Nephron (organoid): ENCODE measurements around the gene BMERB1.
"Not testable (repeated sequence)": the region's sequence is repeated elsewhere in the genome, so short reads cannot be mapped to it uniquely, and the experiment has no call there.

ENCODE experiments used
- H3K27ac Mint-ChIP-seq, 3 experiments: 2 replicates each; pipeline ENCODE4 v1.8.0; 2020; ENCODE audit warnings: mixed read lengths in 3 of 3, mild to moderate bottlenecking in 2 of 3, moderate library complexity in 1 of 3
- H3K27me3 Mint-ChIP-seq: 2 replicates; pipeline ENCODE4 v1.8.0; 2021; ENCODE audit warnings: low read depth, mild to moderate bottlenecking, moderate library complexity, mixed read lengths
- H3K36me3 Mint-ChIP-seq: 2 replicates; pipeline ENCODE4 v1.8.0; 2020; ENCODE audit warnings: low read depth, mixed read lengths
- H3K4me1 Mint-ChIP-seq: 2 replicates; pipeline ENCODE4 v1.8.0; 2020; ENCODE audit warnings: mixed read lengths
- H3K4me3 Mint-ChIP-seq, 3 experiments: 2 replicates each; pipeline ENCODE4 v1.8.0; 2020; ENCODE audit warnings: mild to moderate bottlenecking in 3 of 3, mixed read lengths in 3 of 3, moderate library complexity in 2 of 3
- H3K9me3 Mint-ChIP-seq: 2 replicates; pipeline ENCODE4 v1.8.0; 2020; ENCODE audit warnings: mixed read lengths
- CTCF ChIP-seq, 3 experiments: fragments of 200-600 bp; sonication (generic); IDR thresholded peaks; one replicate each; pipeline ENCODE4 v1.5.0; 2021; ENCODE audit warnings: antibody characterized with exemption in 3 of 3; ENCODE audit not compliant: unreplicated experiment in 3 of 3

BMERB1 gene

GRCh38 chr16:15415511-15415985 is 18.8 kb upstream of the BMERB1 start:
- peaks cover 5% of the 10 kb centered on the region for H3K4me1 Mint-ChIP-seq
- no peaks in the 10 kb centered on the region for H3K36me3 Mint-ChIP-seq
- no peak overlapping the region for H3K4me3 Mint-ChIP-seq
- TF ChIP-seq CTCF (IDR thresholded peaks at IDR 0.05; ENCODE audit: unreplicated experiment in 3 of 3), result no peak
- H3K27ac Mint-ChIP-seq, result no peak overlapping the region
- peaks cover 8% of the 10 kb centered on the region for H3K27me3 Mint-ChIP-seq
- H3K9me3 Mint-ChIP-seq, result no peaks in the 10 kb centered on the region

GRCh38 chr16:15417197-15417596 is 17.2 kb upstream of the BMERB1 start:
- no peak for TF ChIP-seq CTCF (IDR thresholded peaks at IDR 0.05; ENCODE audit: unreplicated experiment in 3 of 3)
- Mint-ChIP-seq H3K27me3 (peaks cover 8% of the 10 kb centered on the region), H3K4me1 (peaks cover 5% of the 10 kb centered on the region), H3K4me3 (no peak overlapping the region), H3K27ac (no peak overlapping the region), H3K36me3 (no peaks in the 10 kb centered on the region), H3K9me3 (no peaks in the 10 kb centered on the region)

GRCh38 chr16:15418206-15418605 is 16.2 kb upstream of the BMERB1 start:
- no peak overlapping the region for H3K27ac Mint-ChIP-seq
- no peak for TF ChIP-seq CTCF (IDR thresholded peaks at IDR 0.05; ENCODE audit: unreplicated experiment in 3 of 3)

GRCh38 chr16:15421696-15422095 is 12.7 kb upstream of the BMERB1 start:
- peaks cover 15% of the 10 kb centered on the region for H3K27me3 Mint-ChIP-seq
- H3K36me3 Mint-ChIP-seq, H3K27ac Mint-ChIP-seq: not testable (repeated sequence)

More at GRCh38 chr16:15418206-15418605, 16.2 kb upstream of the BMERB1 start:
- Mint-ChIP-seq H3K4me3 (no peak overlapping the region), H3K4me1 (peaks cover 4% of the 10 kb centered on the region), H3K9me3 (no peaks in the 10 kb centered on the region), H3K27me3 (peaks cover 8% of the 10 kb centered on the region), H3K36me3 (no peaks in the 10 kb centered on the region)

GRCh38 chr16:15422222-15422621 is 12.2 kb upstream of the BMERB1 start:
- Mint-ChIP-seq H3K4me1 (no peaks in the 10 kb centered on the region), H3K27ac (no peak overlapping the region), H3K4me3 (no peak overlapping the region), H3K27me3 (peaks cover 13% of the 10 kb centered on the region), H3K36me3 (no peaks in the 10 kb centered on the region), H3K9me3 (no peaks in the 10 kb centered on the region)
- no peak for TF ChIP-seq CTCF (IDR thresholded peaks at IDR 0.05; ENCODE audit: unreplicated experiment in 3 of 3)

More at GRCh38 chr16:15421696-15422095, 12.7 kb upstream of the BMERB1 start:
- H3K4me1 Mint-ChIP-seq, H3K9me3 Mint-ChIP-seq, H3K4me3 Mint-ChIP-seq: not testable (repeated sequence)

GRCh38 chr16:15425861-15426260 is 8.5 kb upstream of the BMERB1 start:
- no peaks in the 10 kb centered on the region for H3K36me3 Mint-ChIP-seq
- no peak overlapping the region for H3K27ac Mint-ChIP-seq
- H3K9me3 Mint-ChIP-seq, result no peaks in the 10 kb centered on the region
- peaks cover 16% of the 10 kb centered on the region for H3K27me3 Mint-ChIP-seq
- no peak overlapping the region for H3K4me3 Mint-ChIP-seq
- TF ChIP-seq CTCF (IDR thresholded peaks at IDR 0.05; ENCODE audit: unreplicated experiment in 3 of 3), result no peak
- H3K4me1 Mint-ChIP-seq, result peaks cover 8% of the 10 kb centered on the region
